SK-N-SH treated with all-trans-retinoic acid at 6 μM for 48 hours (cell line): ENCODE results near the gene PNKD.

Source experiments
- ATAC-seq: fragments of 200-7000 bp; cut with Tn5 transposase; 3 replicates; pipeline ENCODE4 v1.9.1; 2020; ENCODE audit warnings: mild to moderate bottlenecking, moderate library complexity
- ARNTL ChIP-seq: fragments of 450-650 bp; formaldehyde crosslinking; IDR thresholded peaks from 2 replicates; pipeline ENCODE4 v1.5.0; 2020; ENCODE audit warnings: low read depth, mild to moderate bottlenecking, moderate library complexity, borderline replicate concordance
- BACH2 ChIP-seq: fragments of 250-450 bp; sonication (Bioruptor Pico); IDR thresholded peaks from 2 replicates; pipeline ENCODE4 v1.9.0; 2021; ENCODE audit warnings: mild to moderate bottlenecking, borderline replicate concordance
- CSDC2 ChIP-seq: fragments of 250-450 bp; sonication (Bioruptor Pico); IDR thresholded peaks from 2 replicates; pipeline ENCODE4 v1.5.0; 2020; ENCODE audit warnings: mild to moderate bottlenecking, moderate library complexity
- CSRNP3 ChIP-seq: fragments of 250-450 bp; sonication (Bioruptor Pico); IDR thresholded peaks from 2 replicates; pipeline ENCODE4 v1.5.1; 2021; ENCODE audit warnings: mild to moderate bottlenecking, moderate library complexity
- ESRRG ChIP-seq: fragments of 250-450 bp; sonication (Bioruptor Pico); IDR thresholded peaks from 2 replicates; pipeline ENCODE4 v1.6.1; 2021; ENCODE audit warnings: mild to moderate bottlenecking
- GLIS3 ChIP-seq: fragments of 250-450 bp; sonication (Bioruptor Pico); IDR thresholded peaks from 2 replicates; pipeline ENCODE4 v1.5.0; 2020; ENCODE audit warnings: mild to moderate bottlenecking, moderate library complexity
- ISL1 ChIP-seq: fragments of 250-450 bp; sonication (Bioruptor Pico); IDR thresholded peaks from 2 replicates; pipeline ENCODE4 v2.1.2; 2022; ENCODE audit warnings: mild to moderate bottlenecking, moderate library complexity
- OSR1 ChIP-seq: fragments of 250-450 bp; sonication (Bioruptor Pico); IDR thresholded peaks from 2 replicates; pipeline ENCODE4 v1.8.0; 2022; ENCODE audit warnings: moderate library complexity, mild to moderate bottlenecking, inconsistent platforms
- PATZ1 ChIP-seq: fragments of 250-450 bp; sonication (Bioruptor Pico); IDR thresholded peaks from 2 replicates; pipeline ENCODE4 v1.8.0; 2020; ENCODE audit warnings: mild to moderate bottlenecking, moderate library complexity, borderline replicate concordance
- POU6F1 ChIP-seq: fragments of 250-450 bp; sonication (Bioruptor Pico); IDR thresholded peaks from 2 replicates; pipeline ENCODE4 v1.8.0; 2021; ENCODE audit warnings: low read depth, mild to moderate bottlenecking, moderate library complexity, borderline replicate concordance
- PPARA ChIP-seq: fragments of 250-450 bp; sonication (Bioruptor Pico); IDR thresholded peaks from 2 replicates; pipeline ENCODE4 v1.5.0; 2020; ENCODE audit warnings: mild to moderate bottlenecking, borderline replicate concordance
- RARB ChIP-seq: fragments of 250-450 bp; sonication (Bioruptor Pico); IDR thresholded peaks from 2 replicates; pipeline ENCODE4 v1.8.0; 2021; ENCODE audit warnings: mild to moderate bottlenecking, moderate library complexity
- TCF4 ChIP-seq: fragments of 250-450 bp; sonication (Bioruptor Pico); IDR thresholded peaks from 2 replicates; pipeline ENCODE4 v1.8.0; 2021; ENCODE audit warnings: mild to moderate bottlenecking, moderate library complexity, borderline replicate concordance
- TOX ChIP-seq: fragments of 250-450 bp; sonication (Bioruptor Pico); IDR thresholded peaks from 2 replicates; pipeline ENCODE4 v1.8.0; 2021; ENCODE audit warnings: mild to moderate bottlenecking, moderate library complexity, borderline replicate concordance
- TSHZ2 ChIP-seq: fragments of 250-450 bp; sonication (Bioruptor Pico); IDR thresholded peaks from 2 replicates; pipeline ENCODE4 v1.5.0; 2020; ENCODE audit warnings: mild to moderate bottlenecking, moderate library complexity
- ZC3H10 ChIP-seq: fragments of 250-450 bp; sonication (Bioruptor Pico); IDR thresholded peaks from 2 replicates; pipeline ENCODE4 v1.5.1; 2021; ENCODE audit warnings: mild to moderate bottlenecking, moderate library complexity
- ZFP3 ChIP-seq: fragments of 250-450 bp; sonication (Bioruptor Pico); IDR thresholded peaks from 2 replicates; pipeline ENCODE4 v1.5.0; 2020; ENCODE audit warnings: mild to moderate bottlenecking, moderate library complexity
- ZFP30 ChIP-seq: fragments of 450-650 bp; formaldehyde crosslinking; IDR thresholded peaks from 2 replicates; pipeline ENCODE4 v1.5.0; 2022; ENCODE audit warnings: mild to moderate bottlenecking, moderate library complexity
- ZNF565 ChIP-seq: fragments of 450-650 bp; formaldehyde crosslinking; conservative IDR thresholded peaks from 2 replicates; pipeline ENCODE4 v1.5.0; 2020; ENCODE audit warnings: low read depth, mild to moderate bottlenecking, moderate library complexity
- ZNF70 ChIP-seq: fragments of 450-650 bp; formaldehyde crosslinking; IDR thresholded peaks from 2 replicates; pipeline ENCODE4 v1.5.0; 2020; ENCODE audit warnings: mild to moderate bottlenecking, moderate library complexity
- ZNF8 ChIP-seq: fragments of 450-650 bp; formaldehyde crosslinking; IDR thresholded peaks from 2 replicates; pipeline ENCODE4 v1.5.0; 2020; ENCODE audit warnings: mild to moderate bottlenecking, moderate library complexity

PNKD gene

GRCh38 chr2:218378053-218378452, 107.7 kb downstream of the PNKD start:
- ATAC-seq = no peak
- no peak for TF ChIP-seq ZC3H10 (CRISPR knock-in tag)
- TF ChIP-seq ESRRG (CRISPR knock-in tag) = no peak
- TF ChIP-seq OSR1 = no peak

GRCh38 chr2:218381916-218382366, 111.6 kb downstream of the PNKD start, which contains the start of gene SLC11A1:
SLC11A1 (plus strand) TSS chr2:218382273; CDS start chr2:218382369, 96 bp downstream.
- no peak for ATAC-seq
- TF ChIP-seq ZC3H10 (CRISPR knock-in tag) (no peak), ESRRG (CRISPR knock-in tag) (no peak), CSRNP3 (CRISPR knock-in tag) (no peak), PATZ1 (CRISPR knock-in tag) (no peak), ZFP3 (CRISPR knock-in tag) (no peak), ARNTL (no peak), ZFP30 (CRISPR knock-in tag) (no peak), ISL1 (CRISPR knock-in tag) (no peak), CSDC2 (CRISPR knock-in tag) (no peak), PPARA (CRISPR knock-in tag) (no peak), TCF4 (CRISPR knock-in tag) (no peak), BACH2 (CRISPR knock-in tag) (no peak), TSHZ2 (no peak), ZNF8 (CRISPR knock-in tag) (no peak), TOX (CRISPR knock-in tag) (no peak), GLIS3 (no peak), OSR1 (no peak), RARB (no peak), ZNF70 (CRISPR knock-in tag) (no peak), POU6F1 (CRISPR knock-in tag) (no peak)

- no peak for ATAC-seq
- TF ChIP-seq TCF4 (CRISPR knock-in tag) = no peak
- no peak for TF ChIP-seq ESRRG (CRISPR knock-in tag)
- TF ChIP-seq ZFP30 (CRISPR knock-in tag) = no peak
- no peak for TF ChIP-seq ZNF565 (CRISPR knock-in tag)
- no peak for TF ChIP-seq ARNTL
- TF ChIP-seq ZNF8 (CRISPR knock-in tag) = no peak
- no peak for TF ChIP-seq BACH2 (CRISPR knock-in tag)
- TF ChIP-seq OSR1 = no peak
- no peak for TF ChIP-seq POU6F1 (CRISPR knock-in tag)
Observed at GRCh38 chr2:218382785-218383184, 112.5 kb downstream of the PNKD start.
